ENCODE measurements around the gene SSBP1. TPM values are rescaled to one million over a fixed set of nuclear protein-coding genes. Genes with fewer than 3 reads are reported as not detected.

SSBP1 gene
- total RNA-seq, 1 donor from 2014 or later, result 132 TPM

GRCh38 chr7:141715018-141715417, 23.1 kb upstream of the SSBP1 start:
- H3K27me3 Mint-ChIP-seq, result no peaks in the 10 kb centered on the region
- H3K36me3 Mint-ChIP-seq (ENCODE audit: insufficient read depth), result no peaks in the 10 kb centered on the region
- no peak for TF ChIP-seq CTCF (IDR thresholded peaks at IDR 0.05; ENCODE audit: unreplicated experiment)
- no peak overlapping the region for H3K4me3 Mint-ChIP-seq (ENCODE audit: low read depth)
- peaks cover 24% of the 10 kb centered on the region for H3K4me1 Mint-ChIP-seq (ENCODE audit: low read depth)
- no peaks in the 10 kb centered on the region for H3K9me3 Mint-ChIP-seq (ENCODE audit: low read depth)
- DNase-seq (ENCODE audit: low spot score, unreplicated experiment), result no peak
- H3K27ac Mint-ChIP-seq, result no peak overlapping the region

GRCh38 chr7:141715794-141716689, 22.1 kb upstream of the SSBP1 start:
- no peak for TF ChIP-seq CTCF (IDR thresholded peaks at IDR 0.05; ENCODE audit: unreplicated experiment)
- no peak overlapping the region for H3K4me3 Mint-ChIP-seq (ENCODE audit: low read depth)
- H3K27ac Mint-ChIP-seq, result peak overlapping the region; percentile 50
- no peaks in the 10 kb centered on the region for H3K36me3 Mint-ChIP-seq (ENCODE audit: insufficient read depth)
- H3K27me3 Mint-ChIP-seq, result no peaks in the 10 kb centered on the region
- H3K4me1 Mint-ChIP-seq (ENCODE audit: low read depth), result peaks cover 24% of the 10 kb centered on the region
- no peaks in the 10 kb centered on the region for H3K9me3 Mint-ChIP-seq (ENCODE audit: low read depth)
- no peak for DNase-seq (ENCODE audit: low spot score, unreplicated experiment)

- Mint-ChIP-seq H3K4me1 (ENCODE audit: low read depth) (peaks cover 27% of the 10 kb centered on the region), H3K27me3 (no peaks in the 10 kb centered on the region), H3K27ac (no peak overlapping the region), H3K36me3 (ENCODE audit: insufficient read depth) (no peaks in the 10 kb centered on the region), H3K9me3 (ENCODE audit: low read depth) (no peaks in the 10 kb centered on the region), H3K4me3 (ENCODE audit: low read depth) (no peak overlapping the region)
- TF ChIP-seq CTCF (IDR thresholded peaks at IDR 0.05; ENCODE audit: unreplicated experiment), result no peak
- DNase-seq (ENCODE audit: low spot score, unreplicated experiment), result no peak
These were observed 20.7 kb upstream of the SSBP1 start for GRCh38 chr7:141717450-141717849.

- no peaks in the 10 kb centered on the region for H3K36me3 Mint-ChIP-seq (ENCODE audit: insufficient read depth)
- no peak overlapping the region for H3K27ac Mint-ChIP-seq
- DNase-seq (ENCODE audit: low spot score, unreplicated experiment), result no peak
- TF ChIP-seq CTCF (IDR thresholded peaks at IDR 0.05; ENCODE audit: unreplicated experiment), result no peak
- peaks cover 12% of the 10 kb centered on the region for H3K4me1 Mint-ChIP-seq (ENCODE audit: low read depth)
- H3K27me3 Mint-ChIP-seq, result no peaks in the 10 kb centered on the region
- no peak overlapping the region for H3K4me3 Mint-ChIP-seq (ENCODE audit: low read depth)
- H3K9me3 Mint-ChIP-seq (ENCODE audit: low read depth), result no peaks in the 10 kb centered on the region
These were observed 15.6 kb upstream of the SSBP1 start for GRCh38 chr7:141722529-141722928.

- no peaks in the 10 kb centered on the region for H3K9me3 Mint-ChIP-seq (ENCODE audit: low read depth)
- no peak for TF ChIP-seq CTCF (IDR thresholded peaks at IDR 0.05; ENCODE audit: unreplicated experiment)
- DNase-seq (ENCODE audit: low spot score, unreplicated experiment), result no peak
- H3K4me3 Mint-ChIP-seq (ENCODE audit: low read depth), result no peak overlapping the region
- no peak overlapping the region for H3K27ac Mint-ChIP-seq
- H3K4me1 Mint-ChIP-seq (ENCODE audit: low read depth), result no peaks in the 10 kb centered on the region
- no peaks in the 10 kb centered on the region for H3K27me3 Mint-ChIP-seq
- H3K36me3 Mint-ChIP-seq (ENCODE audit: insufficient read depth), result no peaks in the 10 kb centered on the region
These were observed 9.1 kb upstream of the SSBP1 start for GRCh38 chr7:141729020-141729419.
